Activated CD4-positive, alpha-beta T cell treated with anti-CD3 and anti-CD28 coated beads, Interleukin-2, Interleukin-4, amounts not matched to agents 100 ng/mL and 50 ng/mL, durations not matched to agents 16 hours and 8 hours (primary cell): ENCODE data around the gene EPHA3.

Experiments used
- DNase-seq: peaks from one replicate; pipeline ENCODE4 v3.0.0-alpha.2; 2020; ENCODE audit warnings: low spot score

The EPHA3 gene

GRCh38 chr3:89363171-89363570 is 255.8 kb downstream of the EPHA3 start:
- DNase-seq: no peak

GRCh38 chr3:89364314-89364713 is 256.9 kb downstream of the EPHA3 start:
- no peak for DNase-seq

- no peak for DNase-seq
Observed at GRCh38 chr3:89367166-89367565, 259.7 kb downstream of the EPHA3 start.

- no peak for DNase-seq
Observed at GRCh38 chr3:89368846-89369245, 261.4 kb downstream of the EPHA3 start.

GRCh38 chr3:89372456-89372855 is 265.0 kb downstream of the EPHA3 start:
- DNase-seq: no peak

- DNase-seq: no peak
Observed at GRCh38 chr3:89373434-89373833, 266.0 kb downstream of the EPHA3 start.

GRCh38 chr3:89375451-89375850 is 268.0 kb downstream of the EPHA3 start:
- DNase-seq: no peak

GRCh38 chr3:89380016-89380415 is 272.6 kb downstream of the EPHA3 start:
- no peak for DNase-seq

GRCh38 chr3:89392991-89393390 is 285.6 kb downstream of the EPHA3 start:
- DNase-seq: no peak

- DNase-seq: no peak
Observed at GRCh38 chr3:89395456-89395855, 288.0 kb downstream of the EPHA3 start.

GRCh38 chr3:89395996-89396395 is 288.6 kb downstream of the EPHA3 start:
- DNase-seq: no peak

- no peak for DNase-seq
Observed at GRCh38 chr3:89402051-89402450, 294.6 kb downstream of the EPHA3 start.

- DNase-seq: no peak
Observed at GRCh38 chr3:89405176-89405575, 297.8 kb downstream of the EPHA3 start.

- no peak for DNase-seq
Observed at GRCh38 chr3:89405593-89405992, 298.2 kb downstream of the EPHA3 start.

GRCh38 chr3:89411201-89411600 is 303.8 kb downstream of the EPHA3 start:
- DNase-seq: no peak

GRCh38 chr3:89414270-89414669 is 306.8 kb downstream of the EPHA3 start:
- no peak for DNase-seq

- no peak for DNase-seq
Observed at GRCh38 chr3:89419647-89420241, 312.3 kb downstream of the EPHA3 start.

- no peak for DNase-seq
Observed at GRCh38 chr3:89426060-89426459, 318.6 kb downstream of the EPHA3 start.

- DNase-seq: no peak
Observed at GRCh38 chr3:89434621-89435380, 327.4 kb downstream of the EPHA3 start.

- DNase-seq: no peak
Observed at GRCh38 chr3:89436846-89437245, 329.4 kb downstream of the EPHA3 start.

- DNase-seq: no peak
Observed at GRCh38 chr3:89440386-89440785, 333.0 kb downstream of the EPHA3 start.

GRCh38 chr3:89441141-89441540 is 333.7 kb downstream of the EPHA3 start:
- no peak for DNase-seq

GRCh38 chr3:89446593-89446992 is 339.2 kb downstream of the EPHA3 start:
- DNase-seq: no peak

GRCh38 chr3:89447243-89447642 is 339.8 kb downstream of the EPHA3 start:
- no peak for DNase-seq
